Testis (tissue), 2 donors: ENCODE data around the gene PSAP.

Source experiments
- CTCF ChIP-seq, 3 experiments: fragments of 450-650 bp in 2 of 3; fragments of 200-600 bp in 1 of 3; sonication (generic) in 1 of 3; IDR thresholded peaks; one replicate each; pipeline ENCODE4 v1.5.1; 2016 to 2019; ENCODE audit warnings: antibody characterized with exemption in 3 of 3, mild to moderate bottlenecking in 2 of 3, moderate library complexity in 1 of 3
- POLR2A ChIP-seq: fragments of 450-650 bp; IDR thresholded peaks from one replicate; pipeline ENCODE4 v1.6.1; 2017; ENCODE audit warnings: antibody characterized with exemption, mild to moderate bottlenecking, moderate library complexity

GRCh38 chr10:71771821-71772617 lies 79.0 kb downstream of the PSAP start:
- no peak for TF ChIP-seq CTCF (IDR thresholded peaks at IDR 0.05)
- TF ChIP-seq POLR2A: no peak
